Epithelial cell of alveolus of lung (primary cell): ENCODE results near the gene RAD52. TPM values are rescaled to one million over a fixed set of nuclear protein-coding genes. Genes with fewer than 3 reads are reported as not detected.

ENCODE experiments used
- total RNA-seq: library from RNA; depleted of rRNA; stranded (reverse); fragments of >200 nt; gene quantifications from 2 replicates; pipeline ENCODE4 v1.2.1, GENCODE V29; 2015

Gene RAD52
- total RNA-seq: 4.9 and 7.8 TPM in 2 replicates

GRCh38 chr12:949453-950191 is at the start of gene RAD52:
TSS of gene RAD52 (minus strand) at chr12:949694. CDS start at chr12:933058, 16,636 bp downstream.

GRCh38 chr12:990661-991349 is 41.3 kb upstream of the RAD52 start, which contains the start of gene ERC1:
TSS of gene ERC1 (plus strand) at chr12:991223. CDS start at chr12:1027904, 36,681 bp downstream.

Other genes with a start within 250 kb of the RAD52 start
- gene WNK1, start 197.1 kb downstream of the RAD52 start, total RNA-seq: 33.4 and 66.3 TPM in 2 replicates
- gene ERC1, start 41.5 kb upstream of the RAD52 start, total RNA-seq: 14.7 and 21.1 TPM in 2 replicates